ENCODE data around the gene AK6.
"Not testable (repeated sequence)": the region's sequence is repeated elsewhere in the genome, so short reads cannot be mapped to it uniquely, and the experiment has no call there.

AK6 gene

GRCh38 chr5:69369340-69370121 lies at the start of gene AK6, which contains the start of the genes RAD17 and TAF9:
AK6 (minus strand) TSS chr5:69369520; CDS start chr5:69369490, 30 bp downstream.
RAD17 (plus strand) TSS chr5:69369818; CDS start chr5:69372209, 2,391 bp downstream.
TAF9 (minus strand) TSS chr5:69369520; CDS start chr5:69365737, 3,783 bp downstream.
- DNase-seq: peak; percentile 93

- no peak for DNase-seq
Measured at GRCh38 chr5:69418554-69418953, 49.2 kb upstream of the AK6 start.

- no peak for DNase-seq
Measured at GRCh38 chr5:69416699-69417098, 47.4 kb upstream of the AK6 start.

GRCh38 chr5:69416180-69416579 lies 46.9 kb upstream of the AK6 start:
- DNase-seq: no peak

- DNase-seq: no peak
Measured at GRCh38 chr5:69415584-69415958, 46.3 kb upstream of the AK6 start.

- DNase-seq: no peak
Measured at GRCh38 chr5:69414885-69415583, 45.7 kb upstream of the AK6 start, which contains the start of gene MARVELD2. MARVELD2 (plus strand) TSS chr5:69415116; CDS start chr5:69419386, 4,270 bp downstream.

- DNase-seq: peak in 1 of 2 experiments; percentile 15
Measured at GRCh38 chr5:69404659-69405330, 35.5 kb upstream of the AK6 start.

GRCh38 chr5:69378376-69378775 lies 9.1 kb upstream of the AK6 start:
- DNase-seq: no peak

GRCh38 chr5:69374911-69375446 lies 5.7 kb upstream of the AK6 start:
- no peak for DNase-seq

GRCh38 chr5:69372394-69372793 lies 3.1 kb upstream of the AK6 start:
- DNase-seq: no peak

- not testable (repeated sequence) for DNase-seq
Measured at GRCh38 chr5:69370335-69370734, 1.0 kb upstream of the AK6 start.

GRCh38 chr5:69368458-69369339 lies 621 bp downstream of the AK6 start:
- DNase-seq: peak in 1 of 2 experiments; percentile 47

GRCh38 chr5:69367697-69368279 lies 1.5 kb downstream of the AK6 start:
- peak; percentile 64 to 65 for DNase-seq

- no peak for DNase-seq
Measured at GRCh38 chr5:69364850-69365249, 4.5 kb downstream of the AK6 start.

- DNase-seq: peak; percentile 73
Measured at GRCh38 chr5:69364414-69364813, 4.9 kb downstream of the AK6 start.

GRCh38 chr5:69360442-69360841 lies 8.9 kb downstream of the AK6 start:
- DNase-seq: no peak

- DNase-seq: no peak
Measured at GRCh38 chr5:69359699-69360098, 9.6 kb downstream of the AK6 start.

GRCh38 chr5:69350664-69351063 lies 18.7 kb downstream of the AK6 start:
- no peak for DNase-seq

GRCh38 chr5:69343083-69343482 lies 26.2 kb downstream of the AK6 start:
- no peak for DNase-seq

GRCh38 chr5:69341520-69342161 lies 27.7 kb downstream of the AK6 start:
- DNase-seq: no peak

GRCh38 chr5:69335341-69335935 lies 33.9 kb downstream of the AK6 start:
- no peak for DNase-seq

Measured in Kasumi-1 (cell line).